Hepatocyte (in vitro differentiated cells): Measurements from ENCODE around the gene ARHGAP35.

Source experiments
- EZH2 ChIP-seq: fragments of 200-600 bp; sonication (generic); IDR thresholded peaks from 2 replicates; pipeline ENCODE4 v1.6.1; 2016; ENCODE audit warnings: antibody characterized with exemption, mild to moderate bottlenecking, borderline replicate concordance
- EZH2phosphoT487 ChIP-seq: fragments of 200-600 bp; sonication (generic); IDR thresholded peaks from one replicate; pipeline ENCODE4 v1.6.1; 2018; ENCODE audit warnings: antibody characterized with exemption, mild to moderate bottlenecking, low read depth, moderate library complexity; ENCODE audit not compliant: unreplicated experiment, severe bottlenecking
- TF ChIP-seq, protein P1 (sequence below): fragments of 200-600 bp; sonication (generic); IDR thresholded peaks from 2 replicates; pipeline ENCODE4 v1.5.1; 2016; ENCODE audit warnings: antibody characterized with exemption, mild to moderate bottlenecking; ENCODE audit not compliant: poor library complexity

- TF ChIP-seq, protein P1, sequence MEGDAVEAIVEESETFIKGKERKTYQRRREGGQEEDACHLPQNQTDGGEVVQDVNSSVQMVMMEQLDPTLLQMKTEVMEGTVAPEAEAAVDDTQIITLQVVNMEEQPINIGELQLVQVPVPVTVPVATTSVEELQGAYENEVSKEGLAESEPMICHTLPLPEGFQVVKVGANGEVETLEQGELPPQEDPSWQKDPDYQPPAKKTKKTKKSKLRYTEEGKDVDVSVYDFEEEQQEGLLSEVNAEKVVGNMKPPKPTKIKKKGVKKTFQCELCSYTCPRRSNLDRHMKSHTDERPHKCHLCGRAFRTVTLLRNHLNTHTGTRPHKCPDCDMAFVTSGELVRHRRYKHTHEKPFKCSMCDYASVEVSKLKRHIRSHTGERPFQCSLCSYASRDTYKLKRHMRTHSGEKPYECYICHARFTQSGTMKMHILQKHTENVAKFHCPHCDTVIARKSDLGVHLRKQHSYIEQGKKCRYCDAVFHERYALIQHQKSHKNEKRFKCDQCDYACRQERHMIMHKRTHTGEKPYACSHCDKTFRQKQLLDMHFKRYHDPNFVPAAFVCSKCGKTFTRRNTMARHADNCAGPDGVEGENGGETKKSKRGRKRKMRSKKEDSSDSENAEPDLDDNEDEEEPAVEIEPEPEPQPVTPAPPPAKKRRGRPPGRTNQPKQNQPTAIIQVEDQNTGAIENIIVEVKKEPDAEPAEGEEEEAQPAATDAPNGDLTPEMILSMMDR: no peak
- TF ChIP-seq EZH2 (no peak), EZH2phosphoT487 (no peak)
Measured at GRCh38 chr19:46860125-46860845, 512 bp upstream of the ARHGAP35 start.
